ENCODE measurements around the gene PLCB1.
A peak's percentile ranks its signal among the peaks of the same experiment; 100 is the strongest.

PLCB1 gene

GRCh38 chr20:8306937-8307336 lies 174.9 kb downstream of the PLCB1 start:
- peak in 1 of 2 experiments; percentile 36 for DNase-seq

DNA sequence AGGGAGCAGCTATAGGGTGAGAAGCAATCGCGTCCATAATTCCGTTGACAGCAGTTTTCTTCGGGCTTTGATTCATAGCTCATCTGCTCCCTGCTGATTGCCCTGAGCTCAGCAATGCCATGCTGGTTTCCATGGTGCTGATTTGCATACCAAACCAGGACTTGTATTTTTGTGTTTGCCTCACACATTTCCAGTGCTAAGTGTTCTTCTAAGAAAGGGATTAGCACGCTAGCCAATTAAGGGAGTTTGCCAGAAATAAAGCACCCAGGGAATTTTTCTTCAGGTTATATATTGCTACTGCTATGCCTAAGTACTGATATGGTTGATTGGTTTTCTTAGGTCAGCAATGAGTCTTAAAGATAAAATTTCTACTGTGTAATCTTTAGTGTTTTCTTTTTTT lies 177.6 kb downstream of the PLCB1 start:
- peak in 1 of 2 experiments; percentile 11 for DNase-seq

- no peak for DNase-seq
Observed at GRCh38 chr20:8310618-8311017, 178.6 kb downstream of the PLCB1 start.

DNA sequence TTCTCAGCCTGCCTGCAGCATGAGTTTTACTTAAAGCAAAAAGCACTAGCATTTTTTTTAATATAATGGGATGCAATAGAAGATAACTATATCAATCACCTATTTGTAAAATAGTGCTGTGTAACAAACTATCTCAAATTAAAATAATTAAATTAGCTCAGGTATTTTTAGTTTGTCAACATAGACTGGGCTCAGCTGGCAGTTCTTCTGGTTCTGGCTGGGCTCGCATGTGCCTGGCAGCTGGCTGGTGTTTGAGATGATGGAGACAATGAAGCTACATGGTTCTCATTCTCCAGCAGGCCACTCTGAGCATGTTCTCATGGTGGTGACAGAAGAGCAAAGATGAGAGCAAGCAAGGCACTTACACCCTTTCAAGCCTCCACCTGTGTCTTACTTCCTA lies 181.0 kb downstream of the PLCB1 start:
- no peak for DNase-seq

- no peak for DNase-seq
Observed at GRCh38 chr20:8315639-8316573, 183.8 kb downstream of the PLCB1 start.

DNA sequence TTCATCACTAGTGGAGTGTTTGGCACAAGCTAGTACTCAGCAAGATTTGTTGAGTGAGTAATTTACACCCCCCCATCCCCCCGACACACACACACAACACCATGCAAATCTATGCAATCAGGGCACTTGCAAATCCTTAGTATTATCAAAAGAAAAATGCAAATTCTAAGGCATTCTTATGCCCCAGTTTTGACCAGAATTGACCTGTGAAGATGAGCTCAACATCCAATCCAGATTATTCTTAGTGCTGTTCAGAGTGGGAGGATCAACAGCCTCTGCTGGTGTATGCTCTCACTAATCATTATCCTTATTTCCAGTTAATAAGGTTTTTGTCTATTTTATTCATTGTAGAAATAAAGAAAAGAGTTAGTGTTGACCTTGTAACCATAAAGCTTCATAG lies 185.4 kb downstream of the PLCB1 start:
- DNase-seq: no peak

DNA sequence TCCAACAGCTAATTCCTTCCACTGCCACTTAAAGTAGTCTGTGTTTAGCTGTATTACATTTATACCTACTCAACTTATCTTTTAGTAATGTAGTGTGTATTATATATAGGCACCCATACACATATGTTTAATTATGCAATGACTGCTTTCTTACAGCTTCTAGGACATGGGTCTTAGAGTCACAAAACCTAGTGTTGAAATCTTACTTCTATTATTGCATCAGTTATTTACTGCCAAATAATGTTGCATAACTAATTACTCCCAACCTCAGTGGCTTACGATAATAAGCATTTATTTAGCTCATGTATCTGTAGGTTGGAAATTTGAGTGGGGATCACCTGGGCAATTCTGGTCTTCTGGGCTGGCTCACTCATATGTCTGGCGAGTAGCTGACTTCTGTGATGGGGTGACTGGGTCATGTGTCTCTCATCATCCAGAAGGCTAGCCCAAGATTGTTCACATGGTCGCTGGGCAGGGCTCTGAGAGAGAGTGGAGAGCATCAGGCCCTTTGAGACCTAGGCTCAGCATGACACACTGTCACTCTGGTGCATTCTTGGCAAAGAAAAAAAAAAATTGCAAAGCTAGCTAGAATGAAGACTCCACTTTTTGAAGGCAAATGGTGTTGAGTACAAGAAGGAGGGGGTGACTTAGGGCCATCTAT lies 187.0 kb downstream of the PLCB1 start:
- no peak for DNase-seq

DNA sequence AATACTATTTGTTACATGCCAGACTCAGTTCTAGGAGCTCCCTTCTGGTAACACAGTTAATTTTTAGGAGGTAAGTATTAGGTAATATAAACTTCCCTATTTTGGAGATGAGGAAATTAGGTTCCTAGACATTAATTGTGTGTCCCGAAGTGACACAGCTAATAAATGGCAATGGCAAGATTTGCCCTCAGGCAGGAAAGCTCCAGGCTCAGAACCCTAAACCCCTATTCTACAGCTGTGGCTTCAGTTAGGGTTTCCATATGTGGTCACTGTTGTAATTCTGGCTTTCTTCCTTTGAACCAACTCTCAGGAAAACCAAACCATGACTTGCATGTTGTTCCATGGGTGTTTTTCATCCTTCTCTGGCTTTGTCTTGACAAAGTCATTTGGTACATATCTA lies 188.2 kb downstream of the PLCB1 start:
- DNase-seq: no peak

GRCh38 chr20:8321001-8321400 lies 188.9 kb downstream of the PLCB1 start:
- no peak for DNase-seq

- DNase-seq: no peak
Observed at GRCh38 chr20:8322662-8323217, 190.7 kb downstream of the PLCB1 start.

- no peak for DNase-seq
Observed at GRCh38 chr20:8326191-8326590, 194.1 kb downstream of the PLCB1 start.

DNA sequence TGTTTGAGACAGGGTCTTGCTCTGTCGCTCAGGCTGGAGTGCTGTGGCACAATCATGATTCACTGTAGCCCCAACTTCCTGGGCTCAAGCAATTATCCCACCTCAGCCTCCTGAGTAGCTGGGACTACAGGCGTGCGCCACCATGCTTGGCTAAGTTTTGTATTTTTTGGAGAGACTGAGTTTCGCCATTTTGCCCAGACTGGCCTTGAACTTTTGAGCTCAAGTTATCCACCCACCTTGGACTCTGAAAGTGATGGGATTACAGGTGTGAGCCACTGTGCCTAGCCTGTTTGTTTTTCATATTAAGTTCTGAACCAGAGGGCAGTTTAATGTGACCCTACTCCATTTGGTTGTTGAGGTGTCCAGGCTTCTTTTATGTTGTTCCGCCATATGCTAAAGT lies 194.8 kb downstream of the PLCB1 start:
- no peak for DNase-seq

DNA sequence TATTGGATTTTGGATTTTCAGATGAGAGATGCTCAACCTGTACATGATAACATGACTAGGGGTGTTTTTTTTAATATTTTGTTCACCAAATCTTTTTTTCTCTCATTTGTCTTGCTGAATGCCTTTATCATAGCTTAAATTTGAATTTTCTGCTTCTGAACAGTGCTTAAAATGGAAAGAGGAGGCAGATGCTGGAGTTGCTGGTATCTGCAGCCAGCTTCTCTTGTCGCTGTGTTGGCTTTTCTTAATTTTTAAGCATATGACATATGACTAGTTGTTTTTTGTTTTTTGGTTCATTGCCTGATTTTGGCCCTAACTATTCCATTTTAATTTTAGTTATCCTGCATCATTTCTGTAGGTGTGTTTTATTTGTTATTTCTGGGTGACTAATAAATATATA lies 196.1 kb downstream of the PLCB1 start:
- DNase-seq: no peak

DNA sequence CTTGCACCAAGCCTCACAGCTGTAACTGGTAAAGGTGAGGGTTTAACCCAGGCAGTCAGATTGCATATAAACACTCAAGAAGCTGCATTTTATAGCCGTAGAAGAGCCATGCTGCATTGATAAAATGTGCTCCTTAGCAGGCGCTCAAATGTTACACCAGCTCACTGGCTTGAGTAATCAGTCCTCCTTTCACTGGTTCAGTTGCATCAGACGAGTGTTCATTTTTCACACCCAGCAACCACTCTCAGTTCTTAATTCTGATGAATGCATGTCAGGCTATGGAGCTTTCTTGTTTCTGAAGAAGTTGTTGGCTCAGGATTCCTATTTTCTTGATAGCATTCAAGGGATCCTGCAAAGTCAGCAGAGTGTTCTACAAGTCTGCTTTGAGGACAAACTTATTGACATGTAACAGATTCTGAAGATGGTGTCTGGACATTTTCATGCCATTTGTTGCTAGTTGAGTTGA lies 198.3 kb downstream of the PLCB1 start:
- no peak for DNase-seq

- no peak for DNase-seq
Observed at GRCh38 chr20:8330785-8331695, 199.0 kb downstream of the PLCB1 start.

GRCh38 chr20:8331740-8332412 lies 199.8 kb downstream of the PLCB1 start:
- no peak for DNase-seq

- no peak for DNase-seq
Observed at GRCh38 chr20:8334641-8335040, 202.6 kb downstream of the PLCB1 start.

GRCh38 chr20:8335059-8335458 lies 203.0 kb downstream of the PLCB1 start:
- DNase-seq: no peak

- no peak for DNase-seq
Observed at GRCh38 chr20:8335495-8336195, 203.6 kb downstream of the PLCB1 start.

DNA sequence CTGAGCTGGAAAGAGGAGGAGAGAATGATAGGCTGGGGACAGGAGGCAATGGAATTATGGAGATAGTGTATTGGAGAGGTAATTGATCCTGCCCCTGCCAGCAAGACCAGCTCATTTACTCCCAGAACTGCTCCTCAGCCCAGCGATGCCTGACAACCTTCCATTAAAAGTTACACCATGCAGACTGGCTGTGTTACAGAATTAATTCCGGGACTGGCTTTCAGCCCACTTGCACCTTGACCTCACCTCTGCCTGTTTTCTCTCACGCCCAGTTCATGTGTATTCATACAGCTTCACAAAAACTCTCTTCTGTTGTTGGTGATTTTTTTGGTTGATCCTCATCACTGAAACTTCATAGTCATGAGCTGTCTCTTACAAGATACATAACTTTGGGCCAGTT lies 207.3 kb downstream of the PLCB1 start:
- DNase-seq: no peak

GRCh38 chr20:8342391-8342790 lies 210.3 kb downstream of the PLCB1 start:
- no peak for DNase-seq

DNA sequence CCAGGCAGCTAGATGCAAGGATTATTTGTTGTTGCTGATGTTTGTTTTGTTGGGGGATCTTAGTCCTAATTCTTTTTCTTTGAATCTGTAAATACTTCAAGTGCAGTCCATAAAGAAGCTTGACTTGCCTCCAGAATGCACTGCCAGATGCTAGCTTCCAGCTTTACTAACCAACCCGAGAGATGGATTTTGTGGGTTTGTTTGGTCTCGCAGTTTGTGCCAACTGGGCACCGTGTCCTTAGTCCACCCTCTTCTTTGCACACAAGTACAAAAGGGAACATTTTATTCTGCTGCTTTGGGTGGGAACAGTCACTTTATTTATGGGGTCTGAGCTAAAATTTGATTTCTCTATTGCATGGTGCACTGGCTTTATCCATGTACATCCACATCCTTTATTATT lies 212.0 kb downstream of the PLCB1 start:
- DNase-seq: no peak

Data from NCI-H2081 (cell line).